ENCODE data around the gene SWI5. TPM values are rescaled to one million over a fixed set of nuclear protein-coding genes. Genes with fewer than 3 reads are reported as not detected.

SWI5 gene
- total and polyA plus RNA-seq, 9 of the 15 experiments (the other 6 are each of a cell fraction or from before 2014, with no cell fraction given): 62.8 to 133 (median 95.9) TPM

GRCh38 chr9:128246471-128246870 is 29.6 kb upstream of the SWI5 start (continued):
- TF ChIP-seq SMAD3 (CRISPR knock-in tag; conservative IDR thresholded peaks at IDR 0.05) (no peak), ZBTB26 (CRISPR knock-in tag; IDR thresholded peaks at IDR 0.05) (peak; percentile 48; the same call in 1 of the 2 replicates), TARDBP (IDR thresholded peaks at IDR 0.05) (no peak), BCLAF1 (IDR thresholded peaks at IDR 0.05; ENCODE audit: borderline replicate concordance in 1 of 2, control insufficient read depth in 1 of 2, low read depth in 2 of 2, low read length in 1 of 2) (0 out of 4 replicates have a peak, but pooled peaks of 1 of the 2 experiments have one; percentile 37), NR3C1 (CRISPR knock-in tag; IDR thresholded peaks at IDR 0.05) (no peak), TRIM24 (IDR thresholded peaks at IDR 0.05) (0 out of 4 replicates have a peak, but pooled peaks of 1 of the 2 experiments have one; percentile 17), ELF4 (CRISPR knock-in tag; IDR thresholded peaks at IDR 0.05) (peak; percentile 88), ARHGAP35 (IDR thresholded peaks at IDR 0.05; ENCODE audit: partially characterized antibody) (peak; percentile 56), THRB (CRISPR knock-in tag; conservative IDR thresholded peaks at IDR 0.05) (peak; percentile 88), TCF15 (CRISPR knock-in tag; IDR thresholded peaks at IDR 0.05) (no peak), OTX1 (CRISPR knock-in tag; IDR thresholded peaks at IDR 0.05) (peak; percentile 79; the same call in 1 of the 2 replicates), ELK1 (CRISPR knock-in tag; IDR thresholded peaks at IDR 0.05) (no peak), UBTF (IDR thresholded peaks at IDR 0.05; ENCODE audit: borderline replicate concordance in 1 of 2, low read depth in 2 of 2, low read length in 2 of 2) (no peak), ILK (tag; IDR thresholded peaks at IDR 0.05; ENCODE audit: borderline replicate concordance, low read depth) (no peak)
